Measurements from ENCODE around the gene PAK5. TPM values are rescaled to one million over a fixed set of nuclear protein-coding genes. Genes with fewer than 3 reads are reported as not detected.

Gene PAK5
- total RNA-seq, 4 donors from 2014 or later = 0.05 to 6.6 (median 0.54) TPM; not detected in 1

GRCh38 chr20:9523636-9524035, 315.2 kb downstream of the PAK5 start:
- TF ChIP-seq EP300 (IDR thresholded peaks at IDR 0.05) (no peak), POLR2A (IDR thresholded peaks at IDR 0.05) (no peak), CTCF (IDR thresholded peaks at IDR 0.05) (no peak), POLR2AphosphoS5 (IDR thresholded peaks at IDR 0.05) (no peak)
- ATAC-seq = no peak
- 48 to 81% methylated on average over 2 to 3 of the region's 3 CpGs for WGBS, 2 donors (ENCODE audit: low coverage in 1 of 2)
- no peak overlapping the region for H3K27ac ChIP-seq
- H3K4me1 ChIP-seq = no peaks in the 10 kb centered on the region
- H3K9me3 ChIP-seq = no peaks in the 10 kb centered on the region
- H3K4me3 ChIP-seq = no peak overlapping the region
- peaks cover 28% of the 10 kb centered on the region for H3K27me3 ChIP-seq
- H3K36me3 ChIP-seq = no peaks in the 10 kb centered on the region

GRCh38 chr20:9520086-9520485, 318.8 kb downstream of the PAK5 start:
- no peaks in the 10 kb centered on the region for H3K9me3 ChIP-seq
- ATAC-seq = no peak
- H3K27ac ChIP-seq = no peak overlapping the region
- peaks cover 60% of the 10 kb centered on the region for H3K27me3 ChIP-seq
- no peak overlapping the region for H3K4me3 ChIP-seq
- 79 to 80% methylated on average over 2 to 3 of the region's 4 CpGs for WGBS, 2 donors (ENCODE audit: low coverage in 1 of 2)
- no peaks in the 10 kb centered on the region for H3K36me3 ChIP-seq
- peaks cover 0 to 16% (median 7%) of the 10 kb centered on the region in 3 donors for H3K4me1 ChIP-seq
- no peak for TF ChIP-seq EP300 (IDR thresholded peaks at IDR 0.05)

DNA sequence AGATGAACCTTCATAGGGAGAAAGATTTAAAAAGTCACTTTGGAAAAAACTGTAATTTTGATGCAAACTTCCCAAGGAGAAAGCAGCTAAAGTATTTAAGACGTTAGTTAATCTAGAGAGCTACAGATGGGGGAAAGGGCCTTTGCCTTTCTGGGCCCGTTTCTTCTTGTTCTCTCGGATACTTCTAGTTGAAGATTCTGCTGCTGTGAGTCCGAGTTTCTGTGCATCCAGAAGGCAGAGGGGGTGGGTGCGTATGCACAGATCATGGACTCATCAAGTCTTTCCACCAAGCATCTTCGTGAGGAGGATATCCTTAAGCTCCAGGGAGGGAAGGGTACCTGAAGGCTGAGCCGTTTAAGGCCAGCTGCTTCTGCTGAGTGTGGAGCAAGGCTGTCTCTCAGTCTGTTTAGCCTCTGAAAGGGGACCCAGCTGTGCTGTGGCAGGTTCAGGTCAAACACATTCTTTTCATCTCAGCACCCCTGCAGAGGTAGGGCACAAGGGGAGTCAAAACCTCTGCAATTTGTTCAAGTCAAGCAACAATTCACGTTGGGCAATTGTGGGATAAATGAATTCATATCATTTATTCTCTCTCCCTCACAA, 320.2 kb downstream of the PAK5 start:
- H3K27me3 ChIP-seq = peaks cover 72% of the 10 kb centered on the region
- no peaks in the 10 kb centered on the region for H3K36me3 ChIP-seq
- H3K27ac ChIP-seq = no peak overlapping the region
- H3K4me3 ChIP-seq = no peak overlapping the region
- peaks cover 0 to 26% (median 12%) of the 10 kb centered on the region in 3 donors for H3K4me1 ChIP-seq
- TF ChIP-seq EP300 (IDR thresholded peaks at IDR 0.05) (no peak), POLR2A (IDR thresholded peaks at IDR 0.05) (no peak), POLR2AphosphoS5 (IDR thresholded peaks at IDR 0.05) (no peak), CTCF (IDR thresholded peaks at IDR 0.05) (no peak)
- WGBS, 2 donors (ENCODE audit: low coverage in 1 of 2) = 35 to 36% methylated on average over 3 to 7 of the region's 8 CpGs
- H3K9me3 ChIP-seq = no peaks in the 10 kb centered on the region
- no peak for ATAC-seq

DNA sequence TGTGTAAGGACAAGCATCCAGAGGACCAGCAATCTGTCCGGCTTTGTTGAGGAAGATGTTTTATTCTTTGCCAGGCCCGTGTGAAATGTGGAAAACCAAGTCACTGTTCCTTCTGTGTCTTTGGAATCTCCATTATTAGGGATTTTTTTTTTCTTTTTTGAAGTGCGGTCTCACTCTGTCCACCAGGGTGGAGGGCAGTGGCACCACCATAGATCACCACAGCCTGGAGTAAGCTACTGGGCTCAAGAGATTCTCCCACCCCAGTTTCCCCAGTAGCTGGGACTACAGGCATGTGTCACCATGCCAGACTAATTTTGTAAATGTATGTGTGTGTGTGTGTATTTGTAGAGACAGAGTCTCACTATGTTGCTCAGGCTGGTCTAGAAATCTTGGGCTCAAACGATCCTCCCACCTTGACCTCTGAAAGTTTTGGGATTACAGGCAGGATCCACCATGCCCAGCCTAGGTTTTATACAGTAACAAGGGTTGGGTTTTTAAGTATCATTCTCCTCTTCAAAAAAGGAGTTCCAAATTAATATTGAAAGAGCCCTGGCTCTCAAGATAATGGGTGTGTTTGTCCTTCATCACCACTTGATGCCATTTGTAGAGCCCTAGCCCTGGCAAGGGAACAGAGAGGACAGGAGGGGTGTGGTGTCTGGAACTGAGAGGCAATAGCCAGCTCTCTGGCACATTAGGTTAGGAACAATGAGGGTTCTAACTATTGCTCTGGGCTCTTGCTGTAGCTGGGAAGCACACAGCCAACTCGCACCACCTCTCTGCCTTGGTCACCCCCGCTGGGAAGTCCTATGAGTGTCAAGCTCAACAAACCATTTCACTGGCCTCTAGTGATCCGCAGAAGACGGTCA, 321.3 kb downstream of the PAK5 start:
- no peak for ATAC-seq
- Histone ChIP-seq H3K27ac (no peak overlapping the region), H3K9me3 (no peaks in the 10 kb centered on the region), H3K4me1 (peaks cover 0 to 26% (median 12%) of the 10 kb centered on the region in 3 donors), H3K36me3 (no peaks in the 10 kb centered on the region), H3K27me3 (peaks cover 72% of the 10 kb centered on the region), H3K4me3 (no peak overlapping the region)
- no peak for TF ChIP-seq EP300 (IDR thresholded peaks at IDR 0.05)
- no peak for TF ChIP-seq POLR2A (IDR thresholded peaks at IDR 0.05)
- TF ChIP-seq CTCF (IDR thresholded peaks at IDR 0.05) = no peak
- no peak for TF ChIP-seq POLR2AphosphoS5 (IDR thresholded peaks at IDR 0.05)
- WGBS, 2 donors (ENCODE audit: low coverage in 1 of 2) = 54 to 56% methylated on average over 4 to 7 of the region's 8 CpGs

DNA sequence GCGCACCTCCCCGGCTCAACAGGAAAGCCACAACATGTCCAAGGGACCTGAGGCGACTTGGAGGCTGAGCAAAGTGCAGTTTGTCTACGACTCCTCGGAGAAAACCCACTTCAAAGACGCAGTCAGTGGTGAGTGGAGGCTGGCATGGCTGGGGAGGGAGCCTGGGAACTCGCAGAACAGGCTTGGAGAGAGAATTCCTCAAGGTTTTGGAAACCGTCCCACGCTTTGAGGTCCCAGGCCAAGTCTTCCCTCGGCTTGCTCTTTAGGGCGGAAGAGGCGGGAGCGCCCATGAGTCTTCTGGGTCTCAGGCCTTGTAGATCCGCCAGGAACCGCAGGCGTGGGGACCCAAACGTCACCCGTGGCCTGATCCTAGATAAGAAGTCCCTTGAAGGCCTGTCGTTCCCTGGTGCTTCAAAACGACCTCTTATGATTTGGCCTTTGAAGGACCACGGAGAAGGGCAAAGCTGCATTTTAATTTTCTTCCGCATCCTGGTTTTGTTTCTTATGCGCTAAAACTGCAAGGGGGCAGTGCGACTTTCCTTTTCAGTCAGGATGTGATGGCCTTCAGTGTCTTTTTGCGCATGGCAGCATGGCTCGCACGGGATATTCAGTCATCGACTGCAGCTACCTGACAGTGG, 322.5 kb downstream of the PAK5 start:
- Histone ChIP-seq H3K36me3 (no peaks in the 10 kb centered on the region), H3K27me3 (peaks cover 71% of the 10 kb centered on the region), H3K4me1 (peaks cover 0 to 26% (median 12%) of the 10 kb centered on the region in 3 donors), H3K4me3 (peak overlapping the region in 1 of 2 donors; percentile 35), H3K27ac (no peak overlapping the region), H3K9me3 (no peaks in the 10 kb centered on the region)
- TF ChIP-seq POLR2A (IDR thresholded peaks at IDR 0.05) (no peak), POLR2AphosphoS5 (IDR thresholded peaks at IDR 0.05) (no peak), CTCF (IDR thresholded peaks at IDR 0.05) (no peak), EP300 (IDR thresholded peaks at IDR 0.05) (no peak)
- no peak for ATAC-seq
- 21 to 25% methylated on average over 4 to 6 of the region's 28 CpGs for WGBS, 2 donors (ENCODE audit: low coverage in 1 of 2)
